HepG2 (cell line): Measurements from ENCODE around the gene COL10A1. TPM values are rescaled to one million over a fixed set of nuclear protein-coding genes. Genes with fewer than 3 reads are reported as not detected.

Source experiments
- BHLHE40 ChIP-seq: IDR thresholded peaks from 2 replicates; pipeline ENCODE4 v1.6.1; 2011; ENCODE audit warnings: low read length, improper control_type of control experiment
- CBX1 ChIP-seq: IDR thresholded peaks from one replicate; pipeline ENCODE4 v1.6.1; 2016; ENCODE audit warnings: antibody characterized with exemption, low read depth
- CCAR2 ChIP-seq: fragments of 200-400 bp; formaldehyde crosslinking; optimal IDR thresholded peaks from 2 replicates; pipeline ENCODE3; 2018; ENCODE audit warnings: low read depth, mild to moderate bottlenecking, low read length, moderate library complexity
- KLF15 ChIP-seq: sonication (generic); formaldehyde crosslinking; IDR thresholded peaks from 2 replicates; pipeline ENCODE4 v1.8.1; 2023; ENCODE audit warnings: borderline replicate concordance, mild to moderate bottlenecking, inconsistent platforms, missing genetic modification reagents, mixed read lengths
- MED1 ChIP-seq: sonication (generic); formaldehyde crosslinking; IDR thresholded peaks from 2 replicates; pipeline ENCODE4 v1.4.0; 2020; ENCODE audit warnings: missing genetic modification reagents
- MIER3 ChIP-seq: IDR thresholded peaks from 2 replicates; pipeline ENCODE4 v1.6.1; 2016; ENCODE audit warnings: missing compliant biosample characterization, borderline replicate concordance
- NFATC3 ChIP-seq: sonication (generic); formaldehyde crosslinking; IDR thresholded peaks from 2 replicates; pipeline ENCODE4 v1.5.1; 2020; ENCODE audit warnings: mild to moderate bottlenecking, missing genetic modification reagents
- SAP130 ChIP-seq: IDR thresholded peaks from 2 replicates; pipeline ENCODE4 v1.6.1; 2016; ENCODE audit warnings: low read depth
- TOE1 ChIP-seq: sonication (generic); formaldehyde crosslinking; IDR thresholded peaks from 2 replicates; pipeline ENCODE4 v1.4.0; 2020; ENCODE audit warnings: mild to moderate bottlenecking, missing genetic modification reagents
- ZNF207 ChIP-seq: fragments of 450-650 bp; IDR thresholded peaks from 2 replicates; pipeline ENCODE4 v1.6.1; 2016; ENCODE audit warnings: antibody characterized with exemption, borderline replicate concordance
- ZNF441 ChIP-seq: sonication (generic); formaldehyde crosslinking; IDR thresholded peaks from 2 replicates; pipeline ENCODE4 v1.7.0; 2021; ENCODE audit warnings: missing genetic modification reagents, borderline replicate concordance
- ZNF549 ChIP-seq: sonication (generic); formaldehyde crosslinking; IDR thresholded peaks from 2 replicates; pipeline ENCODE4 v1.5.0; 2020; ENCODE audit warnings: missing genetic modification reagents
- ZNF672 ChIP-seq: sonication (generic); formaldehyde crosslinking; IDR thresholded peaks from 2 replicates; pipeline ENCODE4 v1.8.1; 2022; ENCODE audit warnings: missing genetic modification reagents
- ZNF720 ChIP-seq: sonication (generic); formaldehyde crosslinking; IDR thresholded peaks from 2 replicates; pipeline ENCODE4 v1.4.0; 2020; ENCODE audit warnings: missing genetic modification reagents
- polyA plus RNA-seq, 8 experiments: library from polyadenylated mRNA; depleted of rRNA in 3 of 8; stranded (reverse) in 7 of 8; unstranded in 1 of 8; fragments of >200 nt; fragmentation: Illumina TruSeq in 4 of 8; extraction: Trizol in 4 of 8; gene quantifications; 2 replicates each; pipeline versions ENCODE4 v1.2.1 to v1.2.3, GENCODE V29; 2011 to 2016; ENCODE audit warnings: low read depth in 4 of 8, missing spikeins in 1 of 8, mixed read lengths in 1 of 8; ENCODE audit not compliant: insufficient read depth in 1 of 8
- total RNA-seq, 5 experiments: library from RNA; depleted of rRNA; stranded (reverse); fragments of >200 nt; fragmentation: Illumina TruSeq; extraction: Trizol; gene quantifications; 2 replicates each; pipeline ENCODE4 v1.2.3, GENCODE V29; 2016; ENCODE audit warnings: low read depth in 1 of 5
- TF ChIP-seq, protein P1 (sequence below): sonication (generic); formaldehyde crosslinking; IDR thresholded peaks from 2 replicates; pipeline ENCODE4 v1.4.0; 2020; ENCODE audit warnings: mild to moderate bottlenecking, missing genetic modification reagents
- TF ChIP-seq, protein P2 (sequence below): sonication (generic); formaldehyde crosslinking; IDR thresholded peaks from 2 replicates; pipeline ENCODE4 v1.8.0; 2023; ENCODE audit warnings: mild to moderate bottlenecking, missing genetic modification reagents
- TF ChIP-seq, protein P3 (sequence below): sonication (generic); formaldehyde crosslinking; IDR thresholded peaks from 2 replicates; pipeline ENCODE4 v1.4.0; 2020; ENCODE audit warnings: missing genetic modification reagents
- TF ChIP-seq, protein P4 (sequence below): sonication (generic); formaldehyde crosslinking; IDR thresholded peaks from 2 replicates; pipeline ENCODE4 v1.5.1; 2020; ENCODE audit warnings: missing genetic modification reagents, mild to moderate bottlenecking, borderline replicate concordance
- TF ChIP-seq, protein P5 (sequence below): IDR thresholded peaks from 2 replicates; pipeline ENCODE4 v1.6.1; 2016; ENCODE audit warnings: missing biosample characterization, missing genetic modification reagents, low read depth

The COL10A1 gene
- total and polyA plus RNA-seq, 2 of the 13 experiments (the other 11 are each of a cell fraction or from before 2014, with no cell fraction given) = 0.07 TPM; not detected in 1

DNA sequence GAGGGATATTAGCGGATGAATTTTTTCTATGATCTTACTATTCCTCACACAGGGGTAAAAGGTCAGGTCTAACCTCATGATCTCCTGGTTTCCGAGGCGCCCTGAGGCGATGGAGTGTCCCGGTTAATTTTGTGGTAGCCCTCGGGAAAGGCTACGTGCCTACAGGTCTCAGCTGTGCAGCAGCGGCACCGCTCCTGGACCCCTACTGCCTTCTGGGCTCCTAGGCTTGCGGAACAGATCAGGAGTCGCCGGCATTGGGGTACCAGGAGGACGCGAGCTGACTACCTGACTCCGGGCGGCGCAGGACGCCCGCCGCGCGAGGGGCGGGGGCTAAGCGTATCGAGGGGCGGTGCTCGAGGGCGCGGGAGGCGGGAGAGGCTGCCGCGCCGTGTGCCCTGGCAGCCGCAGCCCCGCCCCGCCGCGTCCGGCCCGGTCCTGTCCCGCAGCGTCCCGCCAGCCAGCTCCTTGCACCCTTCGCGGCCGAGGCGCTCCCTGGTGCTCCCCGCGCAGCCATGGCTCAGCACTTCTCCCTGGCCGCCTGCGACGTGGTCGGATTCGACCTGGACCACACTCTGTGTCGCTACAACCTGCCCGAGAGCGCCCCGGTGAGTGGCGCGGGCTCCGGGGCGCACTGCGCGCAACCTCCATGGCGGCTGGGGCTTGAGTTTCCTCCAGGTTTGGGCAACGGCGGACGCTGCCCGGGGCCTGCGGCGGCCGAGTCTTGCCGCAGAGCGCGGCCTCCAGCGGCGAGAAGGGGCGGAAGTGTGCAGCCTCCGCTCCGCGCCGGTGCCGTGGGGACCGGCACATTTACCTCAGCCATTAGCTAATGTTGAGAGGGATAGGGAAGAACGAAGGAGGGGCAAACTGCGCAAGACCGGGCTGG is 25.3 kb downstream of the COL10A1 start, which contains the start of gene NT5DC1 (continued):
- TF ChIP-seq, protein P1, sequence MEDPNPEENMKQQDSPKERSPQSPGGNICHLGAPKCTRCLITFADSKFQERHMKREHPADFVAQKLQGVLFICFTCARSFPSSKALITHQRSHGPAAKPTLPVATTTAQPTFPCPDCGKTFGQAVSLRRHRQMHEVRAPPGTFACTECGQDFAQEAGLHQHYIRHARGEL (CRISPR knock-in tag) = peak; percentile 92; the same call in 1 of the 2 replicates
- TF ChIP-seq, protein P2, sequence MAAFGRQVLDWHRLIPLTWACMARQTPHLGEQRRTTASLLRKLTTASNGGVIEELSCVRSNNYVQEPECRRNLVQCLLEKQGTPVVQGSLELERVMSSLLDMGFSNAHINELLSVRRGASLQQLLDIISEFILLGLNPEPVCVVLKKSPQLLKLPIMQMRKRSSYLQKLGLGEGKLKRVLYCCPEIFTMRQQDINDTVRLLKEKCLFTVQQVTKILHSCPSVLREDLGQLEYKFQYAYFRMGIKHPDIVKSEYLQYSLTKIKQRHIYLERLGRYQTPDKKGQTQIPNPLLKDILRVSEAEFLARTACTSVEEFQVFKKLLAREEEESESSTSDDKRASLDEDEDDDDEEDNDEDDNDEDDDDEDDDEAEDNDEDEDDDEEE (CRISPR knock-in tag) = peak; percentile 98
- TF ChIP-seq MIER3 (CRISPR knock-in tag) (peak; percentile 62; the same call in 1 of the 2 replicates), ZNF720 (CRISPR knock-in tag) (no peak), NFATC3 (peak; percentile 96), MED1 (CRISPR knock-in tag) (peak; percentile 87), TOE1 (CRISPR knock-in tag) (no peak; the same call in 1 of the 2 replicates), ZNF441 (CRISPR knock-in tag) (peak; percentile 91; the same call in 1 of the 2 replicates), ZNF207 (no peak), ZNF549 (CRISPR knock-in tag) (peak; percentile 89; the same call in 1 of the 2 replicates), CBX1 (no peak), CCAR2 (no peak), ZNF672 (CRISPR knock-in tag) (peak; percentile 66; the same call in 1 of the 2 replicates), SAP130 (CRISPR knock-in tag) (peak; percentile 90), BHLHE40 (no peak), KLF15 (CRISPR knock-in tag) (peak; percentile 91; the same call in 1 of the 2 replicates)
- TF ChIP-seq, protein P3, sequence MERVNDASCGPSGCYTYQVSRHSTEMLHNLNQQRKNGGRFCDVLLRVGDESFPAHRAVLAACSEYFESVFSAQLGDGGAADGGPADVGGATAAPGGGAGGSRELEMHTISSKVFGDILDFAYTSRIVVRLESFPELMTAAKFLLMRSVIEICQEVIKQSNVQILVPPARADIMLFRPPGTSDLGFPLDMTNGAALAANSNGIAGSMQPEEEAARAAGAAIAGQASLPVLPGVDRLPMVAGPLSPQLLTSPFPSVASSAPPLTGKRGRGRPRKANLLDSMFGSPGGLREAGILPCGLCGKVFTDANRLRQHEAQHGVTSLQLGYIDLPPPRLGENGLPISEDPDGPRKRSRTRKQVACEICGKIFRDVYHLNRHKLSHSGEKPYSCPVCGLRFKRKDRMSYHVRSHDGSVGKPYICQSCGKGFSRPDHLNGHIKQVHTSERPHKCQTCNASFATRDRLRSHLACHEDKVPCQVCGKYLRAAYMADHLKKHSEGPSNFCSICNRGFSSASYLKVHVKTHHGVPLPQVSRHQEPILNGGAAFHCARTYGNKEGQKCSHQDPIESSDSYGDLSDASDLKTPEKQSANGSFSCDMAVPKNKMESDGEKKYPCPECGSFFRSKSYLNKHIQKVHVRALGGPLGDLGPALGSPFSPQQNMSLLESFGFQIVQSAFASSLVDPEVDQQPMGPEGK (CRISPR knock-in tag) = peak; percentile 64
- TF ChIP-seq, protein P4, sequence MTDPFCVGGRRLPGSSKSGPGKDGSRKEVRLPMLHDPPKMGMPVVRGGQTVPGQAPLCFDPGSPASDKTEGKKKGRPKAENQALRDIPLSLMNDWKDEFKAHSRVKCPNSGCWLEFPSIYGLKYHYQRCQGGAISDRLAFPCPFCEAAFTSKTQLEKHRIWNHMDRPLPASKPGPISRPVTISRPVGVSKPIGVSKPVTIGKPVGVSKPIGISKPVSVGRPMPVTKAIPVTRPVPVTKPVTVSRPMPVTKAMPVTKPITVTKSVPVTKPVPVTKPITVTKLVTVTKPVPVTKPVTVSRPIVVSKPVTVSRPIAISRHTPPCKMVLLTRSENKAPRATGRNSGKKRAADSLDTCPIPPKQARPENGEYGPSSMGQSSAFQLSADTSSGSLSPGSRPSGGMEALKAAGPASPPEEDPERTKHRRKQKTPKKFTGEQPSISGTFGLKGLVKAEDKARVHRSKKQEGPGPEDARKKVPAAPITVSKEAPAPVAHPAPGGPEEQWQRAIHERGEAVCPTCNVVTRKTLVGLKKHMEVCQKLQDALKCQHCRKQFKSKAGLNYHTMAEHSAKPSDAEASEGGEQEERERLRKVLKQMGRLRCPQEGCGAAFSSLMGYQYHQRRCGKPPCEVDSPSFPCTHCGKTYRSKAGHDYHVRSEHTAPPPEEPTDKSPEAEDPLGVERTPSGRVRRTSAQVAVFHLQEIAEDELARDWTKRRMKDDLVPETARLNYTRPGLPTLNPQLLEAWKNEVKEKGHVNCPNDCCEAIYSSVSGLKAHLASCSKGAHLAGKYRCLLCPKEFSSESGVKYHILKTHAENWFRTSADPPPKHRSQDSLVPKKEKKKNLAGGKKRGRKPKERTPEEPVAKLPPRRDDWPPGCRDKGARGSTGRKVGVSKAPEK (CRISPR knock-in tag) = no peak
- TF ChIP-seq, protein P5, sequence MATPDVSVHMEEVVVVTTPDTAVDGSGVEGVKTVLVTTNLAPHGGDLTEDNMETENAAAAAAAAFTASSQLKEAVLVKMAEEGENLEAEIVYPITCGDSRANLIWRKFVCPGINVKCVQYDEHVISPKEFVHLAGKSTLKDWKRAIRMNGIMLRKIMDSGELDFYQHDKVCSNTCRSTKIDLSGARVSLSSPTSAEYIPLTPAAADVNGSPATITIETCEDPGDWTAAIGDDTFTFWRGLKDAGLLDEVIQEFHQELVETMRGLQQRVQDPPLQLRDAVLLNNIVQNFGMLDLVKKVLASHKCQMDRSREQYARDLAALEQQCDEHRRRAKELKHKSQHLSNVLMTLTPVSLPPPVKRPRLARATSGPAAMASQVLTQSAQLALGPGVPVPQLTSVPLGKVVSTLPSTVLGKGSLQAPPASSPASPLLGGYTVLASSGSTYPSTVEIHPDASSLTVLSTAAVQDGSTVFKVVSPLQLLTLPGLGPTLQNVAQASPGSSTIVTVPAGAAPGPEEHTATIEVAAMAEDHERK (CRISPR knock-in tag) = no peak; the same call in 1 of the 2 replicates
